Stimulated activated CD8-positive, alpha-beta memory T cell treated with anti-CD3 and anti-CD28 coated beads, Interleukin-15, amount 100 ng/mL, for 48 hours (primary cell): ENCODE results near the gene FPR2.
"Not testable (repeated sequence)": the region's sequence is repeated elsewhere in the genome, so short reads cannot be mapped to it uniquely, and the experiment has no call there.

Experiments used
- DNase-seq, 2 donors: peaks; one replicate each; pipeline ENCODE4 v3.0.0-alpha.2; 2020; ENCODE audit warnings: low read depth in 2 of 2

Gene FPR2

GRCh38 chr19:51805396-51805795, 44.4 kb downstream of the FPR2 start:
- not testable (repeated sequence) for DNase-seq

- not testable (repeated sequence) for DNase-seq
Measured at GRCh38 chr19:51806571-51806970, 45.6 kb downstream of the FPR2 start.

- DNase-seq, result no peak
Measured at GRCh38 chr19:51807111-51807701, 46.2 kb downstream of the FPR2 start.

GRCh38 chr19:51807925-51808324, 46.9 kb downstream of the FPR2 start:
- DNase-seq, result no peak

GRCh38 chr19:51808333-51808986, 47.5 kb downstream of the FPR2 start:
- DNase-seq, result no peak

- no peak for DNase-seq
Measured at GRCh38 chr19:51809787-51810186, 48.8 kb downstream of the FPR2 start.

GRCh38 chr19:51810223-51810622, 49.2 kb downstream of the FPR2 start:
- DNase-seq, result no peak

GRCh38 chr19:51811344-51811743, 50.4 kb downstream of the FPR2 start:
- DNase-seq, result no peak

- no peak for DNase-seq
Measured at GRCh38 chr19:51815043-51815442, 54.1 kb downstream of the FPR2 start.

- no peak for DNase-seq
Measured at GRCh38 chr19:51816711-51817110, 55.7 kb downstream of the FPR2 start.

GRCh38 chr19:51820011-51820410, 59.0 kb downstream of the FPR2 start:
- no peak for DNase-seq
